ENCODE results near the gene PAK5. TPM values are rescaled to one million over a fixed set of nuclear protein-coding genes. Genes with fewer than 3 reads are reported as not detected.

PAK5 gene
- total and polyA plus RNA-seq, 2 experiments from 2014 or later = 0.57 to 1.1 TPM

GRCh38 chr20:9566977-9567376 is 271.9 kb downstream of the PAK5 start:
- peaks cover 11% of the 10 kb centered on the region; the same call in 1 of the 2 replicates for H3K4me1 ChIP-seq (ENCODE audit: insufficient read depth)
- TF ChIP-seq POLR2AphosphoS5 (IDR thresholded peaks at IDR 0.05; ENCODE audit: low read depth) (no peak), ZNF114 (CRISPR knock-in tag; IDR thresholded peaks at IDR 0.05) (no peak), EZH2 (IDR thresholded peaks at IDR 0.05; ENCODE audit: low read depth, unreplicated experiment) (no peak), CTCF (conservative IDR thresholded peaks at IDR 0.05; ENCODE audit: low read depth in 2 of 2) (no peak), REST (IDR thresholded peaks at IDR 0.05; ENCODE audit: unreplicated experiment) (no peak), CREB1 (CRISPR knock-in tag; IDR thresholded peaks at IDR 0.05; ENCODE audit: low read depth) (no peak), ZNF331 (CRISPR knock-in tag; IDR thresholded peaks at IDR 0.05; ENCODE audit: low read depth) (no peak), JUNB (IDR thresholded peaks at IDR 0.05; ENCODE audit: unreplicated experiment) (no peak), ZNF462 (CRISPR knock-in tag; IDR thresholded peaks at IDR 0.05) (no peak), EZH2phosphoT487 (IDR thresholded peaks at IDR 0.05; ENCODE audit: unreplicated experiment) (no peak), ETS1 (IDR thresholded peaks at IDR 0.05) (no peak), NANOG (IDR thresholded peaks at IDR 0.05; ENCODE audit: borderline replicate concordance) (no peak), STAT1 (IDR thresholded peaks at IDR 0.05; ENCODE audit: unreplicated experiment) (no peak)
- no peak overlapping the region for H2AFZ ChIP-seq
- Mint-ChIP-seq H3K9me3 (no peaks in the 10 kb centered on the region), H3K27me3 (ENCODE audit: insufficient read depth, low read depth, poor library complexity) (peaks cover 13% of the 10 kb centered on the region), H3K4me3 (no peak overlapping the region), H3K36me3 (ENCODE audit: low read depth) (no peaks in the 10 kb centered on the region; the same call in 2 of the 3 replicates), H3K27ac (no peak overlapping the region), H3K4me1 (peaks cover 16% of the 10 kb centered on the region)
- H3K27ac ChIP-seq (ENCODE audit: low read depth) = no peak overlapping the region
- H3K9me2 ChIP-seq (ENCODE audit: insufficient read depth) = no peaks in the 10 kb centered on the region
- peaks cover 19% of the 10 kb centered on the region for H3K27me3 ChIP-seq (ENCODE audit: insufficient read depth)
- H3F3A ChIP-seq (replicated peaks; ENCODE audit: low read depth) = no peaks in the 10 kb centered on the region
- H3K4me2 ChIP-seq = no peak overlapping the region
- no peaks in the 10 kb centered on the region for H3K79me2 ChIP-seq (replicated peaks; ENCODE audit: insufficient read depth)
- DNase-seq (ENCODE audit: low spot score) (no peak), ATAC-seq (no peak)
- H3K36me3 ChIP-seq (ENCODE audit: insufficient read depth) = no peaks in the 10 kb centered on the region
- no peak overlapping the region for H3K4me3 ChIP-seq
- H4K20me1 ChIP-seq (replicated peaks; ENCODE audit: insufficient read depth) = no peaks in the 10 kb centered on the region
